ENCODE data around the gene CCDC70.

The CCDC70 gene

GRCh38 chr13:51861723-51862300 is at the start of gene CCDC70:
Gene CCDC70 (plus strand): TSS chr13:51861969. CDS start chr13:51865412, 3,443 bp downstream.
- H3K4me3 ChIP-seq (ENCODE audit: low read depth, low read length) = no peak within 1 kb of the TSS
- TF ChIP-seq CTCF (IDR thresholded peaks at IDR 0.05; ENCODE audit: low read depth, low read length, missing control alignments) = no peak
- DNase-seq (ENCODE audit: low read depth) = no peak

GRCh38 chr13:51814071-51814470 is 47.7 kb upstream of the CCDC70 start:
- no peak for DNase-seq (ENCODE audit: low read depth)
- TF ChIP-seq CTCF (IDR thresholded peaks at IDR 0.05; ENCODE audit: low read depth, low read length, missing control alignments) = no peak
- H3K4me3 ChIP-seq (ENCODE audit: low read depth, low read length) = no peak overlapping the region

GRCh38 chr13:51814825-51815650 is 46.7 kb upstream of the CCDC70 start:
- DNase-seq (ENCODE audit: low read depth) = no peak
- peak overlapping the region; percentile 10; the same call in 1 of the 2 replicates for H3K4me3 ChIP-seq (ENCODE audit: low read depth, low read length)

GRCh38 chr13:51815848-51816247 is 45.9 kb upstream of the CCDC70 start:
- DNase-seq (ENCODE audit: low read depth) = no peak

More at GRCh38 chr13:51814825-51815650, 46.7 kb upstream of the CCDC70 start:
- TF ChIP-seq CTCF (IDR thresholded peaks at IDR 0.05; ENCODE audit: low read depth, low read length, missing control alignments) = peak; percentile 90

GRCh38 chr13:51816604-51817249 is 45.0 kb upstream of the CCDC70 start:
- DNase-seq (ENCODE audit: low read depth) = no peak

More at GRCh38 chr13:51815848-51816247, 45.9 kb upstream of the CCDC70 start:
- no peak for TF ChIP-seq CTCF (IDR thresholded peaks at IDR 0.05; ENCODE audit: low read depth, low read length, missing control alignments)
- no peak overlapping the region for H3K4me3 ChIP-seq (ENCODE audit: low read depth, low read length)

GRCh38 chr13:51817717-51818116 is 44.1 kb upstream of the CCDC70 start:
- no peak for DNase-seq (ENCODE audit: low read depth)
- no peak overlapping the region for H3K4me3 ChIP-seq (ENCODE audit: low read depth, low read length)
- TF ChIP-seq CTCF (IDR thresholded peaks at IDR 0.05; ENCODE audit: low read depth, low read length, missing control alignments) = no peak

More at GRCh38 chr13:51816604-51817249, 45.0 kb upstream of the CCDC70 start:
- TF ChIP-seq CTCF (IDR thresholded peaks at IDR 0.05; ENCODE audit: low read depth, low read length, missing control alignments) = no peak
- no peak overlapping the region for H3K4me3 ChIP-seq (ENCODE audit: low read depth, low read length)

All from GM12864 (cell line).